Activated B cell treated with CpG ODN at 0.5 μM for 24 hours (primary cell): ENCODE data around the gene ANKRD44. TPM values are rescaled to one million over a fixed set of nuclear protein-coding genes. Genes with fewer than 3 reads are reported as not detected.
A peak's percentile ranks its signal among the peaks of the same experiment; 100 is the strongest.

Experiments used
- ATAC-seq: fragments of 200-7000 bp; cut with Tn5 transposase; one replicate; pipeline ENCODE4 v1.10.0; 2021; ENCODE audit warnings: low read depth, mild to moderate bottlenecking, moderate library complexity
- CTCF ChIA-PET: fragments of 350-600 bp; sonication (Branson Sonifier 250); formaldehyde crosslinking; loops from one replicate; lab custom pipeline; 2021; ENCODE audit warnings: antibody characterized with exemption; lab: Charles Lee
- POLR2A ChIA-PET: fragments of 350-600 bp; sonication (Branson Sonifier 250); formaldehyde crosslinking; loops from one replicate; lab custom pipeline; 2021; ENCODE audit warnings: antibody characterized with exemption; lab: Charles Lee
- DNase-seq: peaks from one replicate; pipeline ENCODE4 v3.0.0; 2022
- H3K27ac Mint-ChIP-seq: one replicate; pipeline ENCODE4 v1.8.0; 2020; ENCODE audit warnings: mixed read lengths
- H3K27me3 Mint-ChIP-seq: one replicate; pipeline ENCODE4 v1.8.0; 2021; ENCODE audit warnings: mixed read lengths
- H3K36me3 Mint-ChIP-seq: one replicate; pipeline ENCODE4 v1.8.0; 2021; ENCODE audit warnings: low read depth, mixed read lengths
- H3K4me1 Mint-ChIP-seq: one replicate; pipeline ENCODE4 v1.8.0; 2021; ENCODE audit warnings: mixed read lengths
- H3K4me3 Mint-ChIP-seq: one replicate; pipeline ENCODE4 v1.8.0; 2020; ENCODE audit warnings: mild to moderate bottlenecking, mixed read lengths
- H3K9me3 Mint-ChIP-seq: one replicate; pipeline ENCODE4 v1.8.0; 2020; ENCODE audit warnings: mixed read lengths
- intact Hi-C: fragments of 100-400 bp; cut with micrococcal nuclease; formaldehyde crosslinking; loops from one replicate; pipeline ENCODE4 v1.15.1; 2024
- total RNA-seq: library from RNA; stranded (reverse); gene quantifications from 2 replicates; pipeline ENCODE4 v1.2.3, GENCODE V29; 2022
- TF ChIP-seq, protein P1 (sequence below): fragments of 200-600 bp; IDR thresholded peaks from one replicate; pipeline ENCODE4 v1.8.0; 2022; ENCODE audit warnings: antibody characterized with exemption, mild to moderate bottlenecking

Gene ANKRD44
- total RNA-seq, 1 donor from 2014 or later, result 185 TPM

GRCh38 chr2:197092431-197092830 lies 218.1 kb downstream of the ANKRD44 start:
- no peaks in the 10 kb centered on the region for H3K27me3 Mint-ChIP-seq
- ChIA-PET POLR2A (no interaction called here), CTCF (no interaction called here)
- intact Hi-C loops, result loop anchor here (1.0 kb wide), 1 partner anchor 43 kb away; no protein-coding TSS in a partner anchor
- no peak overlapping the region for H3K4me3 Mint-ChIP-seq
- H3K27ac Mint-ChIP-seq, result peak overlapping the region; percentile 57
- H3K9me3 Mint-ChIP-seq, result no peaks in the 10 kb centered on the region
- H3K36me3 Mint-ChIP-seq, result peaks cover 81% of the 10 kb centered on the region
- H3K4me1 Mint-ChIP-seq, result peaks cover 11% of the 10 kb centered on the region
- DNase-seq (no peak), ATAC-seq (no peak)
- TF ChIP-seq, protein P1, sequence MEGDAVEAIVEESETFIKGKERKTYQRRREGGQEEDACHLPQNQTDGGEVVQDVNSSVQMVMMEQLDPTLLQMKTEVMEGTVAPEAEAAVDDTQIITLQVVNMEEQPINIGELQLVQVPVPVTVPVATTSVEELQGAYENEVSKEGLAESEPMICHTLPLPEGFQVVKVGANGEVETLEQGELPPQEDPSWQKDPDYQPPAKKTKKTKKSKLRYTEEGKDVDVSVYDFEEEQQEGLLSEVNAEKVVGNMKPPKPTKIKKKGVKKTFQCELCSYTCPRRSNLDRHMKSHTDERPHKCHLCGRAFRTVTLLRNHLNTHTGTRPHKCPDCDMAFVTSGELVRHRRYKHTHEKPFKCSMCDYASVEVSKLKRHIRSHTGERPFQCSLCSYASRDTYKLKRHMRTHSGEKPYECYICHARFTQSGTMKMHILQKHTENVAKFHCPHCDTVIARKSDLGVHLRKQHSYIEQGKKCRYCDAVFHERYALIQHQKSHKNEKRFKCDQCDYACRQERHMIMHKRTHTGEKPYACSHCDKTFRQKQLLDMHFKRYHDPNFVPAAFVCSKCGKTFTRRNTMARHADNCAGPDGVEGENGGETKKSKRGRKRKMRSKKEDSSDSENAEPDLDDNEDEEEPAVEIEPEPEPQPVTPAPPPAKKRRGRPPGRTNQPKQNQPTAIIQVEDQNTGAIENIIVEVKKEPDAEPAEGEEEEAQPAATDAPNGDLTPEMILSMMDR, result no peak

DNA sequence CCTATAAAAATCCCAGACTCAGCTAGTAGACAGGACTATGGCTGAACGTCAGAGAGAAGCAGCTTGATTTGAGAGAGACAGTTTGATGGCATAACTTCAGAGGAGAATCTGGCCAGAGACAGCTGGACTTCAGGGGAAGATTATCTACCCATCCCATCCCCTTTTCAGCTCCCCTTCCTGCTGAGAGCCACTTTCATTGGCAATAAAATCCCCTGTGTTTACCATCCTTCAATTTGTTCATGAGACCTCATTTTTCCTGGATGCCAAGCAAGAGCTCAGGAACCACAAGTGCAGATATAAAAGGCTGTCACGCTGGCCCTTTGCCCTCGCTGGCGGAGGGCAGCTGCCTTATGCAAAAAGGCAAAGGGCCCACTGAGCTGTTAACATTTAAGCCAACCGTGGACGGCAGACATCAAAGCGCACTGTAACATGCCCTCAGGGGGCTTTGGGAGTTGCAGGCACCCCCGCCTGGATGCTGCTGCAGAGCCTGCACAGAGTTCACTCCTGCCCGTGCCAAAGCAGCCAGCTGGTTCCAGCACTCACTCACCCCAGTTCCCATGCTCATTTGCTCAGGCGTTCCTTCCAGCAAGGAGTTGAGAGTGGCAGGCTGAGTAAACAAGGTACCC lies 219.7 kb downstream of the ANKRD44 start:
- Mint-ChIP-seq H3K27ac (no peak overlapping the region), H3K27me3 (no peaks in the 10 kb centered on the region), H3K4me1 (peaks cover 22% of the 10 kb centered on the region), H3K9me3 (no peaks in the 10 kb centered on the region), H3K4me3 (no peak overlapping the region), H3K36me3 (peaks cover 82% of the 10 kb centered on the region)
- intact Hi-C loops, result no loop called here
- ChIA-PET POLR2A (interaction anchor here (1.2 kb wide), 1 partner anchor 21 kb away, joined by 3 read pairs; no protein-coding TSS in a partner anchor), CTCF (no interaction called here)
- DNase-seq, result no peak
- TF ChIP-seq, protein P1, result no peak
- ATAC-seq, result no peak

- CTCF ChIA-PET, result interaction anchor here (0.7 kb wide), 1 partner anchor 80 kb away, joined by 3 read pairs; no protein-coding TSS in a partner anchor
- TF ChIP-seq, protein P1, result no peak
- DNase-seq (no peak), ATAC-seq (no peak)
- peaks cover 26% of the 10 kb centered on the region for H3K4me1 Mint-ChIP-seq
- H3K4me3 Mint-ChIP-seq, result no peak overlapping the region
- POLR2A ChIA-PET, result interaction anchor here (1.2 kb wide), 1 partner anchor 22 kb away, joined by 3 read pairs; no protein-coding TSS in a partner anchor
- peak overlapping the region; percentile 70 for H3K27ac Mint-ChIP-seq
- H3K9me3 Mint-ChIP-seq, result no peaks in the 10 kb centered on the region
- no peaks in the 10 kb centered on the region for H3K27me3 Mint-ChIP-seq
- H3K36me3 Mint-ChIP-seq, result peaks cover 80% of the 10 kb centered on the region
- intact Hi-C loops, result no loop called here
Observed at GRCh38 chr2:197089655-197090054, 220.9 kb downstream of the ANKRD44 start.

DNA sequence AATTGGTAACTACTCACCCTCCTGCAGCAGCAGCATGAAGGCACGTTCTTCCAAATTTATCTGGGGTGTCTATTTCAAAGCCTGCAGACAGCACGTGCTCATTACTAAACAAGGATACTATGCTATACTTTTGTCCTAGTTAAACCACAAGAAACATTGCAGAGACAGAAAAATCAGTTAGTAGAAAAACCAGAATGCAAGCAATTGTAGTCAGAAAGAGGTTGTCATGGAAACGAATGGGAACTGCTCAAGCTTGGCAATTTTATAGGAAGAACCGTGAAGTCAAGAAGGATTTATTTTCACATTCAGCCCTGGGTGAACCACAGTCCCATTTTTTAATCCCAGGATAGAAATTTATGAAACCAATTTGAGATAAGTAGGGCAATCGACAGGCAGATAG lies 221.9 kb downstream of the ANKRD44 start:
- ATAC-seq (no peak), DNase-seq (no peak)
- TF ChIP-seq, protein P1, result no peak
- Mint-ChIP-seq H3K27me3 (no peaks in the 10 kb centered on the region), H3K36me3 (peaks cover 79% of the 10 kb centered on the region), H3K4me3 (no peak overlapping the region), H3K27ac (peak overlapping the region; percentile 30), H3K9me3 (no peaks in the 10 kb centered on the region), H3K4me1 (peaks cover 29% of the 10 kb centered on the region)
- intact Hi-C loops, result no loop called here
- CTCF ChIA-PET, result no interaction called here
- POLR2A ChIA-PET, result no interaction called here

DNA sequence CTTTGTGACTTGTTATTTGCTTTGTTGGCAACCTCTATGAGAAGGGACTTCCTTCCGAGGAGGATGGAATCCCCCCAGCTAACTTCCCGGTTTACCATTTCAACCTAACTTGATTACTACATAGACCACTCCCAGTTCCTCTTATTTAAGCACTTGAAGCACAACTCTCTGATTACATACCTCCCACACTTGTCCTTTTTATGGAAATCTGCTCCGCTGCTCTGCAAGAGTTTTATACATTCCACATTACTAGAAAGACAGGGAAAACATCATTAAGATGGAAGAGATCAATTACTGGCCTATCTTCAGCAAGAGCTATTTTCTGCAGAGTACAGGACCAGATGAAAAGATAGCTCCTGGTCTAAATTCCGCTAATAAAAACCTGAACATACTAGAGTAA lies 224.1 kb downstream of the ANKRD44 start:
- DNase-seq, result no peak
- H3K36me3 Mint-ChIP-seq, result peaks cover 81% of the 10 kb centered on the region
- no peaks in the 10 kb centered on the region for H3K27me3 Mint-ChIP-seq
- H3K4me3 Mint-ChIP-seq, result peak overlapping the region; percentile 21
- CTCF ChIA-PET, result interaction anchor here (1.4 kb wide), 1 partner anchor 82 kb away, joined by 3 read pairs; no protein-coding TSS in a partner anchor
- POLR2A ChIA-PET, result interaction anchor here (0.5 to 1.5 kb wide), 4 partner anchors 12 to 414 kb away, joined by 3 to 4 read pairs (median 4); partner anchors contain the start of genes HSPD1 and HSPE1
- ATAC-seq, result peak; percentile 96
- intact Hi-C loops, result loop anchor here (2.0 kb wide), 1 partner anchor 14 kb away; no protein-coding TSS in a partner anchor
- TF ChIP-seq, protein P1, result no peak
- H3K9me3 Mint-ChIP-seq, result no peaks in the 10 kb centered on the region
- H3K4me1 Mint-ChIP-seq, result peaks cover 29% of the 10 kb centered on the region
- peak overlapping the region; percentile 87 for H3K27ac Mint-ChIP-seq
